ENCODE data around the gene RAB3IL1.

DNA sequence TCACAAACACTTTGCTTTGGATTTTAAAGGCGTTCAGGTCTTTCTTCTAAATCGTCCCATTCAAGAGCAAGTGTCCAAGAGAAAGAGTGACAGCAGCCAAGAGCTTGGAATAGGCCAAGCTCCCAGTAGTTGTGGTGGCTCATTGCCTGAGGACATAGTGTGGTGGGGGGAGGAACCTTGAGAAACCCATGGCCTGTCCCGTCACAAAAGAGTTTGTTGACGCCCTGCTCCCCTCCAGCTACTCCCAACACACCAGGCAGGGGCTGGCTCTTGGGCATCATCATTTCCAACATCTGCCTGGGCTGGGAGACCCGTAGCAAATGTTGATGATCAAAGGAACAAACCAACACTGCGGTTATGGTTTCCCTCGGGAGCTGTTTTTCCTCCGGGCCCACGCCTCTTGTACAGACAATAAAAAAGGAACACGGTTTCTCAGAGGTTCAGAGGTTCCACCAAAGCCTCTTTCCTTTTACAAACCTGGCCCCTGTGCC is 46.8 kb downstream of the RAB3IL1 start:
- TF ChIP-seq, protein P1, sequence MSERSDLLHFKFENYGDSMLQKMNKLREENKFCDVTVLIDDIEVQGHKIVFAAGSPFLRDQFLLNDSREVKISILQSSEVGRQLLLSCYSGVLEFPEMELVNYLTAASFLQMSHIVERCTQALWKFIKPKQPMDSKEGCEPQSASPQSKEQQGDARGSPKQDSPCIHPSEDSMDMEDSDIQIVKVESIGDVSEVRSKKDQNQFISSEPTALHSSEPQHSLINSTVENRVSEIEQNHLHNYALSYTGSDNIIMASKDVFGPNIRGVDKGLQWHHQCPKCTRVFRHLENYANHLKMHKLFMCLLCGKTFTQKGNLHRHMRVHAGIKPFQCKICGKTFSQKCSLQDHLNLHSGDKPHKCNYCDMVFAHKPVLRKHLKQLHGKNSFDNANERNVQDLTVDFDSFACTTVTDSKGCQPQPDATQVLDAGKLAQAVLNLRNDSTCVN (CRISPR knock-in tag; IDR thresholded peaks at IDR 0.05), result no peak
- peak; percentile 51; the same call in 1 of the 2 replicates for TF ChIP-seq ZFX (CRISPR knock-in tag; IDR thresholded peaks at IDR 0.05)
- TF ChIP-seq ZNF431 (CRISPR knock-in tag; IDR thresholded peaks at IDR 0.05), result no peak
- no peak for TF ChIP-seq SPI1 (IDR thresholded peaks at IDR 0.05; ENCODE audit: borderline replicate concordance, low read depth, low read length)
- TF ChIP-seq NBN (IDR thresholded peaks at IDR 0.05; ENCODE audit: low read depth), result no peak
- TF ChIP-seq FOS (IDR thresholded peaks at IDR 0.05; ENCODE audit: extremely low read depth, insufficient read length), result no peak
- TF ChIP-seq EP300 (IDR thresholded peaks at IDR 0.05; ENCODE audit: low read length), result no peak
- no peak for TF ChIP-seq NONO (IDR thresholded peaks at IDR 0.05; ENCODE audit: low read depth in 2 of 2, low read length in 1 of 2)
- TF ChIP-seq, protein P2, sequence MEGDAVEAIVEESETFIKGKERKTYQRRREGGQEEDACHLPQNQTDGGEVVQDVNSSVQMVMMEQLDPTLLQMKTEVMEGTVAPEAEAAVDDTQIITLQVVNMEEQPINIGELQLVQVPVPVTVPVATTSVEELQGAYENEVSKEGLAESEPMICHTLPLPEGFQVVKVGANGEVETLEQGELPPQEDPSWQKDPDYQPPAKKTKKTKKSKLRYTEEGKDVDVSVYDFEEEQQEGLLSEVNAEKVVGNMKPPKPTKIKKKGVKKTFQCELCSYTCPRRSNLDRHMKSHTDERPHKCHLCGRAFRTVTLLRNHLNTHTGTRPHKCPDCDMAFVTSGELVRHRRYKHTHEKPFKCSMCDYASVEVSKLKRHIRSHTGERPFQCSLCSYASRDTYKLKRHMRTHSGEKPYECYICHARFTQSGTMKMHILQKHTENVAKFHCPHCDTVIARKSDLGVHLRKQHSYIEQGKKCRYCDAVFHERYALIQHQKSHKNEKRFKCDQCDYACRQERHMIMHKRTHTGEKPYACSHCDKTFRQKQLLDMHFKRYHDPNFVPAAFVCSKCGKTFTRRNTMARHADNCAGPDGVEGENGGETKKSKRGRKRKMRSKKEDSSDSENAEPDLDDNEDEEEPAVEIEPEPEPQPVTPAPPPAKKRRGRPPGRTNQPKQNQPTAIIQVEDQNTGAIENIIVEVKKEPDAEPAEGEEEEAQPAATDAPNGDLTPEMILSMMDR (IDR thresholded peaks at IDR 0.05 in 2 of 3, conservative IDR thresholded peaks at IDR 0.05 in 1 of 3; ENCODE audit: insufficient read depth in 2 of 3, low read depth in 1 of 3, low read length in 3 of 3), result no peak

All from K562 (cell line).